Measurements from ENCODE around the gene VPS18.

DNA sequence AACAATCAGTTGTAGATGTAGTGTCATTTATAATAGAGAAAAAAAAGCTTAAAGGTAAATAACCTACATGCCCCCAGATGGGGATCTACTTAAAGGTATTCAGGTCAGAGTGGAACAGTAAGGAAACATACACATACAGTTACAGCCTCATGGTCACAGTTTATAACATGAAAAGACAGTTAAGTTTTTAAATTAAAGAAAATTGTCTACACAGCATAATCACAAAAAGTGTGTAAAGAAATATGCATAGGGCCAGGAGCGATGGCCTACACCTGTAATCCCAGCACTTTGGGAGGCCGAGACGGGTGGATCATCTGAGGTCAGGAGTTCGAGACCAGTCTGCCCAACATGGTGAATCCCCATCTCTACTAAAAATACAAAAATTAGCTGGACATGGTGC is 27.1 kb upstream of the VPS18 start:
- TF ChIP-seq EZH2 (IDR thresholded peaks at IDR 0.05) = no peak
- TF ChIP-seq POLR2AphosphoS5 (IDR thresholded peaks at IDR 0.05; ENCODE audit: borderline replicate concordance, low read depth, low read length) = no peak

Data from SK-N-MC (cell line).